Activated naive CD8-positive, alpha-beta T cell treated with anti-CD3 and anti-CD28 coated beads, Interleukin-2, amount 50 U/mL, for 24 hours (primary cell): ENCODE data around the gene SSX2IP.
"Not testable (repeated sequence)": the region's sequence is repeated elsewhere in the genome, so short reads cannot be mapped to it uniquely, and the experiment has no call there.

Experiments used
- ATAC-seq: fragments of 150-1000 bp; cut with Tn5 transposase; one replicate; pipeline ENCODE4 v1.10.0; 2021
- DNase-seq: peaks from one replicate; pipeline ENCODE4 v3.0.0; 2021
- H3K27ac Mint-ChIP-seq: one replicate; pipeline ENCODE4 v1.8.0; 2021; ENCODE audit warnings: mild to moderate bottlenecking, mixed read lengths
- H3K27me3 Mint-ChIP-seq: one replicate; pipeline ENCODE4 v1.8.0; 2021; ENCODE audit warnings: mixed read lengths
- H3K36me3 Mint-ChIP-seq: one replicate; pipeline ENCODE4 v1.8.0; 2021; ENCODE audit warnings: low read depth, mixed read lengths
- H3K4me1 Mint-ChIP-seq: one replicate; pipeline ENCODE4 v1.8.0; 2021; ENCODE audit warnings: mixed read lengths
- H3K4me3 Mint-ChIP-seq: one replicate; pipeline ENCODE4 v1.8.0; 2021; ENCODE audit warnings: mild to moderate bottlenecking, moderate library complexity, mixed read lengths
- H3K9me3 Mint-ChIP-seq: one replicate; pipeline ENCODE4 v1.8.0; 2021; ENCODE audit warnings: mixed read lengths

Gene SSX2IP

GRCh38 chr1:84675106-84675505 is 15.2 kb downstream of the SSX2IP start:
- peaks cover 7% of the 10 kb centered on the region for H3K36me3 Mint-ChIP-seq
- H3K27ac Mint-ChIP-seq: no peak overlapping the region
- no peaks in the 10 kb centered on the region for H3K27me3 Mint-ChIP-seq
- ATAC-seq (no peak), DNase-seq (no peak)
- no peak overlapping the region for H3K4me3 Mint-ChIP-seq
- peaks cover 10% of the 10 kb centered on the region for H3K4me1 Mint-ChIP-seq
- no peaks in the 10 kb centered on the region for H3K9me3 Mint-ChIP-seq

- Mint-ChIP-seq H3K36me3 (peaks cover 9% of the 10 kb centered on the region), H3K4me1 (peaks cover 10% of the 10 kb centered on the region), H3K27me3 (no peaks in the 10 kb centered on the region), H3K9me3 (no peaks in the 10 kb centered on the region), H3K27ac (no peak overlapping the region), H3K4me3 (no peak overlapping the region)
- no peak for ATAC-seq
- DNase-seq: no peak
Measured at GRCh38 chr1:84674705-84675104, 15.6 kb downstream of the SSX2IP start.

- no peak overlapping the region for H3K27ac Mint-ChIP-seq
- no peaks in the 10 kb centered on the region for H3K27me3 Mint-ChIP-seq
- no peak for ATAC-seq
- no peaks in the 10 kb centered on the region for H3K9me3 Mint-ChIP-seq
- peaks cover 10% of the 10 kb centered on the region for H3K4me1 Mint-ChIP-seq
- H3K36me3 Mint-ChIP-seq: peaks cover 11% of the 10 kb centered on the region
- DNase-seq: no peak
- H3K4me3 Mint-ChIP-seq: no peak overlapping the region
Measured at GRCh38 chr1:84674021-84674420, 16.2 kb downstream of the SSX2IP start.

- DNase-seq: no peak
- ATAC-seq: no peak
- Mint-ChIP-seq H3K9me3 (no peaks in the 10 kb centered on the region), H3K27me3 (no peaks in the 10 kb centered on the region), H3K4me1 (peaks cover 10% of the 10 kb centered on the region), H3K4me3 (no peak overlapping the region), H3K27ac (no peak overlapping the region), H3K36me3 (peaks cover 6% of the 10 kb centered on the region)
Measured at GRCh38 chr1:84672080-84672854, 18.0 kb downstream of the SSX2IP start.

- ATAC-seq (no peak), DNase-seq (no peak)
- no peak overlapping the region for H3K4me3 Mint-ChIP-seq
- H3K27ac Mint-ChIP-seq: no peak overlapping the region
- no peaks in the 10 kb centered on the region for H3K27me3 Mint-ChIP-seq
- peaks cover 10% of the 10 kb centered on the region for H3K4me1 Mint-ChIP-seq
- peaks cover 6% of the 10 kb centered on the region for H3K36me3 Mint-ChIP-seq
- H3K9me3 Mint-ChIP-seq: no peaks in the 10 kb centered on the region
Measured at GRCh38 chr1:84669831-84670230, 20.4 kb downstream of the SSX2IP start.

- Mint-ChIP-seq H3K4me3 (no peak overlapping the region), H3K27me3 (no peaks in the 10 kb centered on the region), H3K36me3 (peaks cover 6% of the 10 kb centered on the region), H3K4me1 (peaks cover 7% of the 10 kb centered on the region), H3K9me3 (no peaks in the 10 kb centered on the region), H3K27ac (no peak overlapping the region)
- ATAC-seq: no peak
- no peak for DNase-seq
Measured at GRCh38 chr1:84668185-84668584, 22.1 kb downstream of the SSX2IP start.

GRCh38 chr1:84665703-84666317 is 24.5 kb downstream of the SSX2IP start:
- Mint-ChIP-seq H3K4me1 (no peaks in the 10 kb centered on the region), H3K4me3 (no peak overlapping the region), H3K36me3 (peaks cover 7% of the 10 kb centered on the region), H3K27ac (no peak overlapping the region), H3K9me3 (no peaks in the 10 kb centered on the region), H3K27me3 (no peaks in the 10 kb centered on the region)
- DNase-seq (no peak), ATAC-seq (no peak)

GRCh38 chr1:84653130-84653677 is 37.1 kb downstream of the SSX2IP start:
- Mint-ChIP-seq H3K9me3 (no peaks in the 10 kb centered on the region), H3K4me1 (no peaks in the 10 kb centered on the region), H3K27ac (no peak overlapping the region), H3K27me3 (no peaks in the 10 kb centered on the region), H3K4me3 (no peak overlapping the region), H3K36me3 (peaks cover 23% of the 10 kb centered on the region)
- DNase-seq (no peak), ATAC-seq (no peak)

GRCh38 chr1:84644472-84644871 is 45.8 kb downstream of the SSX2IP start:
- H3K27ac Mint-ChIP-seq: no peak overlapping the region
- no peaks in the 10 kb centered on the region for H3K27me3 Mint-ChIP-seq
- peaks cover 8% of the 10 kb centered on the region for H3K36me3 Mint-ChIP-seq
- no peak for DNase-seq
- no peak for ATAC-seq
- no peak overlapping the region for H3K4me3 Mint-ChIP-seq
- H3K4me1 Mint-ChIP-seq: no peaks in the 10 kb centered on the region
- H3K9me3 Mint-ChIP-seq: no peaks in the 10 kb centered on the region

- Mint-ChIP-seq H3K4me3 (no peak overlapping the region), H3K27me3 (no peaks in the 10 kb centered on the region), H3K4me1 (no peaks in the 10 kb centered on the region), H3K9me3 (no peaks in the 10 kb centered on the region), H3K36me3 (peaks cover 8% of the 10 kb centered on the region), H3K27ac (no peak overlapping the region)
- DNase-seq: no peak
- ATAC-seq: no peak
Measured at GRCh38 chr1:84643183-84643582, 47.1 kb downstream of the SSX2IP start.

- H3K4me3 Mint-ChIP-seq: no peak overlapping the region
- ATAC-seq (no peak), DNase-seq (no peak)
- H3K4me1 Mint-ChIP-seq: no peaks in the 10 kb centered on the region
- no peaks in the 10 kb centered on the region for H3K27me3 Mint-ChIP-seq
- no peaks in the 10 kb centered on the region for H3K9me3 Mint-ChIP-seq
- H3K27ac Mint-ChIP-seq: no peak overlapping the region
- peaks cover 8% of the 10 kb centered on the region for H3K36me3 Mint-ChIP-seq
Measured at GRCh38 chr1:84642774-84643173, 47.5 kb downstream of the SSX2IP start.

GRCh38 chr1:84639731-84640130 is 50.5 kb downstream of the SSX2IP start:
- not testable (repeated sequence) for H3K27me3 Mint-ChIP-seq, H3K4me1 Mint-ChIP-seq, H3K36me3 Mint-ChIP-seq, H3K27ac Mint-ChIP-seq, DNase-seq, H3K4me3 Mint-ChIP-seq, ATAC-seq, H3K9me3 Mint-ChIP-seq

GRCh38 chr1:84635429-84635828 is 54.8 kb downstream of the SSX2IP start:
- ATAC-seq (no peak), DNase-seq (no peak)
- Mint-ChIP-seq H3K9me3 (no peaks in the 10 kb centered on the region), H3K4me3 (no peak overlapping the region), H3K36me3 (no peaks in the 10 kb centered on the region), H3K27me3 (peaks cover 2% of the 10 kb centered on the region), H3K27ac (no peak overlapping the region), H3K4me1 (peaks cover 6% of the 10 kb centered on the region)

- no peaks in the 10 kb centered on the region for H3K9me3 Mint-ChIP-seq
- no peak overlapping the region for H3K4me3 Mint-ChIP-seq
- DNase-seq (no peak), ATAC-seq (no peak)
- H3K27ac Mint-ChIP-seq: no peak overlapping the region
- H3K36me3 Mint-ChIP-seq: no peaks in the 10 kb centered on the region
- H3K4me1 Mint-ChIP-seq: peaks cover 6% of the 10 kb centered on the region
- H3K27me3 Mint-ChIP-seq: peaks cover 2% of the 10 kb centered on the region
Measured at GRCh38 chr1:84634536-84635205, 55.6 kb downstream of the SSX2IP start.
